AG09319 (cell line): ENCODE data around the gene SH2D3A.
"Not testable (repeated sequence)": the region's sequence is repeated elsewhere in the genome, so short reads cannot be mapped to it uniquely, and the experiment has no call there.

Experiments
- DNase-seq: peaks from one replicate; pipeline ENCODE4 v3.0.0-alpha.2; 2010; ENCODE audit warnings: low read depth; ENCODE audit errors: extremely low read depth
- TF ChIP-seq, protein P1 (sequence below): IDR thresholded peaks from 2 replicates; pipeline ENCODE4 v1.5.1; 2011; ENCODE audit warnings: low read depth, mild to moderate bottlenecking, inconsistent platforms, low read length, moderate library complexity

SH2D3A gene

DNA sequence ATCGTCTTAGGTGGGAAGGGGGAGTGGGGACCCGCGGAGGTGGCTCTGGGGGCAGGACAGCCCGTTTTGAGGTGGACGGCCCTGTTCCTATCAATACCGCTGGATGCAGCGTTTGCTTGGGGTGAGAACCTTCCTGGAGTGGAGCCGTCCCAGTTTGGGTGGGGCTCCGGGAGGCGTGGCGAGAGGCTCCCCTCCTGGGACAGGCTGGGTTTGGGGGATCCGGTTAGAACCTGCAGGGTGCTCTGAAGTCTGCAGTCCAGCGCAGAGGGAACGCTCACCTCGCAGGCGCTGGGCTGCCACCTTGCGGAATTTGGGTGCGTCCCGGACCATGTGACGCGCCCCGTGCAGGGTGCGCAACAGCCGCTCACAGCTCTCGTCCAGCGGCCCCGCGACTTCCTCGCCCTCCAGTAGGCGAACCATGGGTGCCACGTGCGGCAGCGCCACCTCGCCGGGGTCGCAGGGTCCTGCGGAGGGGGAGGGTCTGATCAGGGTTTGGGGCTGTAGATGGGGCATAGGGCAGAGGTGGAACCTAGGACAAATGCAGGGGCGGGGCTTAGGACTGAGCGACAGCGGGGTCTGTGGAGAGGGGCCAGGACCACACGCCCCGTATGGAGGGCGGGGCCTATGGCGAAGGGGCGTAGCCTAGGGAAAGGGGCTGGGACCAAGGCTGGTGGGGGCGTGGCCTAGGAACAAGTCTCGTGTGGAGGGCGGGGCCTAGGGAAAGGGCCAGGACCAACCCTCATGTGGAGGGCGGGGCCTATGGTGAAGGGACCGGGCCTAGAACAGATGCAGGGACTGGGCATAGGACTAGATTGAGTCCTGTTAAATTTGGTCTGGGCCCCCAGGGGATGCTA, 13.8 kb downstream of the SH2D3A start:
- no peak for DNase-seq
- TF ChIP-seq, protein P1, sequence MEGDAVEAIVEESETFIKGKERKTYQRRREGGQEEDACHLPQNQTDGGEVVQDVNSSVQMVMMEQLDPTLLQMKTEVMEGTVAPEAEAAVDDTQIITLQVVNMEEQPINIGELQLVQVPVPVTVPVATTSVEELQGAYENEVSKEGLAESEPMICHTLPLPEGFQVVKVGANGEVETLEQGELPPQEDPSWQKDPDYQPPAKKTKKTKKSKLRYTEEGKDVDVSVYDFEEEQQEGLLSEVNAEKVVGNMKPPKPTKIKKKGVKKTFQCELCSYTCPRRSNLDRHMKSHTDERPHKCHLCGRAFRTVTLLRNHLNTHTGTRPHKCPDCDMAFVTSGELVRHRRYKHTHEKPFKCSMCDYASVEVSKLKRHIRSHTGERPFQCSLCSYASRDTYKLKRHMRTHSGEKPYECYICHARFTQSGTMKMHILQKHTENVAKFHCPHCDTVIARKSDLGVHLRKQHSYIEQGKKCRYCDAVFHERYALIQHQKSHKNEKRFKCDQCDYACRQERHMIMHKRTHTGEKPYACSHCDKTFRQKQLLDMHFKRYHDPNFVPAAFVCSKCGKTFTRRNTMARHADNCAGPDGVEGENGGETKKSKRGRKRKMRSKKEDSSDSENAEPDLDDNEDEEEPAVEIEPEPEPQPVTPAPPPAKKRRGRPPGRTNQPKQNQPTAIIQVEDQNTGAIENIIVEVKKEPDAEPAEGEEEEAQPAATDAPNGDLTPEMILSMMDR: peak; percentile 27

DNA sequence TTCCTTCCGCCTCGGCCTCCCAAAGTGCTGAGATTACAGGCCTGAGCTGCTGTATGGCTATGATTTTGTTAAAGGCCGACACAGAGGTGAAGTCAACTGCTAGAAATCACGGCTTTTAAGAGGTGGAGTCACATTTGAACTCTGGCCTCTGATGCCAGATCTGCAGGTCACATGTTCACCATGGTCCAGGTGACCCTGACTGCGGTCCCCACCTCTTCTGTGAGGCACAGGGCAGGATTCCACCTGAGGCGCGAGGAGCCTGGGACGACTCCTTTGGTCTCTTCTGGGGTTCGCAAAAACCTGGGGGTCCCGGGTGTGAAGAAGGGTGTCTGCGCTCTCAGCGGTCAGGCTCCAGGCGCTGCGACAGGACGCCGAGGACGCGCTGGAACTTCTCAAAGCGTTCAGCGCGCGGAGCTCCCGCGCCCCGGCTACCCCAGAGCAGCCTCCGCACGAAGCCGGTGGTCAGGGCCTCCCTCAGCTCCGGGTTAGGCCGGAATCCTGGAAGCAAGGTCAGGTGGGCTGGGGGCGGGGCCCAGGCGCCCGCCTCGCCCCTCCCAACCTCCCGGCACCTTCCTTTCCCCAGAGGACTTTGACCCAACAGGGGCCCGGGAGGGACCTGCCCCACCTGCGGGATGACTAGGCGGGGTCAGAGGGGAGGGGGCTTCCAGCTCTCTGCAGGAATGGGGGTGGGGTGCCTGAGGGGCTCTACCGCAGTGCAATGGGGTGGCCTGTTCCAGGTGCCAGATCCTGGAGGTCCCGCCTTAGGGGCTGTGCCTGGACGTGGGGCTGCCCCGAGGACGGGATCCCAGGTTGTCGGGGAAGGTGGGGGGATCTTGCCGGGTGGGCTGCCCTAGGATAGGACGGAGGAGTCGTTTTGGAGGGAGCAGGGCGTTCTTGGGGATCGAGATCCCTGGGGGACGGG, 14.7 kb downstream of the SH2D3A start:
- DNase-seq: no peak
- TF ChIP-seq, protein P1: no peak

DNA sequence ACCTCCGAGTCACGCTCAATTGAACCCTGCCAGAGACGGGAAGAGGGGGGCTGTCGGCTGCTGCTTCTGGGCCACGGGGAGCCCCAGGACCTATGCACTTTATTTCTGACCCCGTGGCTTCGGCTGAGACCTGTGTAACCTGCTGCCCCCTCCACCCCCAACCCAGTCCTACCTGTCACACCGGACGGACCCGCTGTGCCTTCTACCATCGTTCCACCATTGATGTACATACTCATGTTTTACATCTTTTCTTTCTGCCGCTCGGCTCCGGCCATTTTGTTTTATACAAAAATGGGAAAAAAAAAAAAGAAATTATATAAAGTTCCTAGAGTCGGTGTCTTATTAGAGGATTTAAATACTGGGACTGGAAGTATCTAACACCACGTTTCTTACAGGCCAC, 16.0 kb downstream of the SH2D3A start:
- TF ChIP-seq, protein P1: no peak
- DNase-seq: no peak

DNA sequence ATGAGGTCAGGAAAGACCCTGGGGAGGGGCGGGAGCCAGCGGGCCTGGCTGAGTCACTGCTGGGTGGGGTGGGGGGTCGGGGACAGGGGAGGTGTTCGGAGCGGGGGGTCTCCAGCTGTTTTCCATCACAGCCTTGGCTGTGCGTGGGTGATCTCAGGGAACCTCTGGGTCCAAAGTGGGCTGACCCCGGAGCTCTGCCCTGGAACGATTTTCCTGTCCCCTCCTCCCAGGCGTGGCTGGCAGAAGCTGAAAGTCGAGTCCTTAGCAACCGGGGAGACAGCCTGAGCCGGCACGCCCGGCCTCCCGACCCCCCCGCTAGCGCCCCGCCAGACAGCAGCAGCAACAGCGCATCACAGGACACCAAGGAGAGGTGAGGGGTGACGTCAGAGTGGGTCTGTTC, 17.2 kb downstream of the SH2D3A start:
- TF ChIP-seq, protein P1: no peak
- no peak for DNase-seq

DNA sequence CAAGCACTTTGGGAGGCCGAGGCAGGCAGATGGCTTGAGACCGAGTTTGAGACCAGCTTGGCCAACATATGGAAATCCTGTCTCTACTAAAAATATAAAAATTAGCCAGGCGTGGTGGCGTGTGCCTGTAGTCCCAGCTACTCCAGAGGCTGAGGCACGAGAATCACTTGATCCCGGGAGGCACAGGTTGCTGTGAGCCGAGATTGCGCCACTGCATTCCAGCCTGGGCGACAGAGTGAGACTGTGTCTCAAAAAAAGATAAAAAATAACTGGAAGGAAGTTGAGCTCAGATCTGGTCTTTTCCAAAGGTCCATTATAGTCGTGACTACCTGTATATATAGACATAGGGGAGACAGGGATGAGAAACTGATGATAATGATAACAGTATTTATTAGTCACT, 18.7 kb downstream of the SH2D3A start:
- DNase-seq: not testable (repeated sequence)

DNA sequence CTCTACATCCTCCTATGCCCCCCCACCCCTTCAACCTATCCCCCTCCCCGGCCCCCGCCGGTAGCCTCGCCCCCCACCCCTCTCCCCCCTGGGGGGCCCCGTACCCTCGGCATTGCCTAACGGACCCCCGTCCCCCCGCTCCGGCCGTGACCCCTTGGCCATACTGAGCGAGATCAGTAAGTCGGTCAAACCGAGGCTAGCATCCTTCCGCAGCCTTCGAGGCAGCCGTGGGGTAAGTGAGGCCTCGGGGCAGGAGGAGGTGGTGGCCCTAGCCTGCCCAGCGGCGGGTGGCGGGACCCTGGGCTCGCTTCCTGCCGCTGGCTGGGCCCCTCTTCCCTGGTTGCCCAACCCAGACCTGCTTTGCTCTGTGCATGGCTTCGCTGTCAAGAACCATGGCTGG, 21.3 kb downstream of the SH2D3A start:
- TF ChIP-seq, protein P1: no peak
- DNase-seq: no peak

DNA sequence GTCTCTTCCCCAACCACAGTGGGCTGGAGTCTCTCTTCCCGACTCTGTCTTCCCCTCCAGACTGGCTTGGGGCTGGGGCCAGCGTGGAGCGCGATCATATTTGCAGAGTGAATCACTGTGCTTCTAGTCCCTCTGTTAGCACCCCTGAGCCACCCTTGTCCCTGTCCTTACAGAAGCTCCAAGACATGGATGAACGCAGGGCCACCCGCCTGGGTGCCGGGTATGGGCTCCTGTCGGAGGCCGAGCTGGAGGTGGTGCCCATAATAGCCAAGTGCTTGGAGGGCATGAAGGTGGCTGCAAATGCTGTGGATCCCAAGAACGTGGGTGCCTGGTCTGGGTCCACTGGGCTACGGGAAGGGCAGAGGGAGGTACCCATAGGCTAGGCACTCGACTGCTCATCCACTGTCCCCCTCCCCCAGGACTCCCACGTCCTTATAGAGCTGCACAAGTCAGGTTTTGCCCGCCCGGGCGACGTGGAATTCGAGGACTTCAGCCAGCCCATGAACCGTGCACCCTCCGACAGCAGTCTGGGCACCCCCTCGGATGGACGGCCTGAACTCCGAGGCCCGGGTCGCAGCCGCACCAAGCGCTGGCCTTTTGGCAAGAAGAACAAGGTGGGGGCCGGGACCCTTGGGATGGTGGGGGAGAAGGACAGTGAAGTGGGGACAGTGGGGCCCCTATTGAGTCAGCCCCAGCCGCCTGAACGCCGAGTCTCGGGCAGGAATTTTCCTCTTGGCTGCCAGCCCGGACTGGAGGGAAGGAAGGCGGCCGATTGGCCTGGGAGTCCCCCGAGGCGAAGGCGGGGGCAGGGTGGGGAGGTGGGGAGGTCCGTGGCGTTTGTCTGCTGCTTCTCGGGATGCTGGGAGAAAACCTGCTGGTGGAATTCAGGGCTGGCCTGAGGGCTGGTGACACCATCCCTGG, 22.6 kb downstream of the SH2D3A start:
- TF ChIP-seq, protein P1: no peak
- DNase-seq: peak; percentile 68
